Uterus (tissue), 2 donors: ENCODE results near the gene WT1.

ENCODE experiments used
- CTCF ChIP-seq, 4 experiments: fragments of 200-600 bp in 2 of 4; fragments of 450-650 bp in 2 of 4; sonication (generic) in 2 of 4; IDR thresholded peaks; one replicate each; pipeline ENCODE4 v1.5.1; 2016 to 2019; ENCODE audit warnings: antibody characterized with exemption in 4 of 4, mild to moderate bottlenecking in 2 of 4, moderate library complexity in 1 of 4
- POLR2A ChIP-seq, 2 donors: fragments of 450-650 bp; IDR thresholded peaks; one replicate each; pipeline ENCODE4 v1.6.1; 2016; ENCODE audit warnings: antibody characterized with exemption in 2 of 2, mild to moderate bottlenecking in 1 of 2, moderate library complexity in 1 of 2

GRCh38 chr11:32454993-32455392 is 19.7 kb upstream of the WT1 start:
- no peak for TF ChIP-seq CTCF (IDR thresholded peaks at IDR 0.05)
- TF ChIP-seq POLR2A (IDR thresholded peaks at IDR 0.05): no peak
